MM.1S (cell line): ENCODE data around the gene NDUFAB1.

ENCODE experiments used
- DNase-seq: peaks from one replicate; pipeline ENCODE4 v3.0.0-alpha.2; 2015
- H2AFZ ChIP-seq: fragments of 300-600 bp; sonication (generic); 2 replicates; pipeline ENCODE4 v1.6.0; 2016; ENCODE audit warnings: antibody characterized with exemption, low read length
- H3F3A ChIP-seq: fragments of 300-600 bp; sonication (generic); 2 replicates; pipeline ENCODE4 v1.6.1; 2016; ENCODE audit warnings: mild to moderate bottlenecking, antibody characterized with exemption, low read length, moderate library complexity, mixed read lengths; ENCODE audit not compliant: insufficient read depth
- H3K27ac ChIP-seq: fragments of 300-600 bp; sonication (generic); 2 replicates; pipeline ENCODE4 v1.5.1; 2016; ENCODE audit warnings: mild to moderate bottlenecking, low read length
- H3K27me3 ChIP-seq: fragments of 300-600 bp; sonication (generic); replicated peaks from 2 replicates; pipeline ENCODE4 v1.6.0; 2016; ENCODE audit warnings: low read length; ENCODE audit not compliant: insufficient read depth
- H3K36me3 ChIP-seq: fragments of 300-600 bp; sonication (generic); replicated peaks from 2 replicates; pipeline ENCODE4 v1.6.1; 2016; ENCODE audit warnings: mild to moderate bottlenecking, low read length, mixed read lengths; ENCODE audit not compliant: insufficient read depth
- H3K4me1 ChIP-seq: fragments of 300-600 bp; sonication (generic); 2 replicates; pipeline ENCODE4 v1.6.1; 2016; ENCODE audit warnings: low read length, mixed read lengths
- H3K4me2 ChIP-seq: fragments of 300-600 bp; sonication (generic); 2 replicates; pipeline ENCODE4 v1.6.0; 2016; ENCODE audit warnings: low read depth, low read length
- H3K4me3 ChIP-seq: fragments of 300-600 bp; sonication (generic); 2 replicates; pipeline ENCODE4 v1.5.1; 2016; ENCODE audit warnings: low read length, mixed read lengths
- H3K79me2 ChIP-seq: fragments of 300-600 bp; sonication (generic); 2 replicates; pipeline ENCODE4 v1.6.1; 2016; ENCODE audit warnings: mixed run types, low read length, mixed read lengths
- H3K9ac ChIP-seq: fragments of 300-600 bp; sonication (generic); 2 replicates; pipeline ENCODE4 v1.6.1; 2016; ENCODE audit warnings: low read length, mixed read lengths
- H3K9me2 ChIP-seq: fragments of 300-600 bp; sonication (generic); replicated peaks from 2 replicates; pipeline ENCODE4 v1.6.1; 2016; ENCODE audit warnings: mild to moderate bottlenecking, low read length, mixed read lengths; ENCODE audit not compliant: insufficient read depth
- H3K9me3 ChIP-seq: fragments of 300-600 bp; sonication (generic); replicated peaks from 2 replicates; pipeline ENCODE4 v1.6.1; 2016; ENCODE audit warnings: mild to moderate bottlenecking, low read length, mixed read lengths; ENCODE audit not compliant: insufficient read depth
- H4K20me1 ChIP-seq: fragments of 300-600 bp; sonication (generic); 2 replicates; pipeline ENCODE4 v1.6.1; 2016; ENCODE audit warnings: mild to moderate bottlenecking, low read length, moderate library complexity, mixed read lengths; ENCODE audit not compliant: insufficient read depth
- EZH2 ChIP-seq: fragments of 300-600 bp; sonication (generic); optimal IDR thresholded peaks from 2 replicates; pipeline ENCODE3; 2017; ENCODE audit warnings: low read depth, mild to moderate bottlenecking, antibody characterized with exemption, low read length, mixed read lengths
- EZH2phosphoT487 ChIP-seq: fragments of 300-600 bp; sonication (generic); IDR thresholded peaks from 2 replicates; pipeline ENCODE4 v1.6.1; 2018; ENCODE audit warnings: antibody characterized with exemption, low read length
- TF ChIP-seq, protein P1 (sequence below): fragments of 300-600 bp; sonication (generic); IDR thresholded peaks from 2 replicates; pipeline ENCODE4 v1.5.1; 2016; ENCODE audit warnings: antibody characterized with exemption, low read length, mixed read lengths

The NDUFAB1 gene

DNA sequence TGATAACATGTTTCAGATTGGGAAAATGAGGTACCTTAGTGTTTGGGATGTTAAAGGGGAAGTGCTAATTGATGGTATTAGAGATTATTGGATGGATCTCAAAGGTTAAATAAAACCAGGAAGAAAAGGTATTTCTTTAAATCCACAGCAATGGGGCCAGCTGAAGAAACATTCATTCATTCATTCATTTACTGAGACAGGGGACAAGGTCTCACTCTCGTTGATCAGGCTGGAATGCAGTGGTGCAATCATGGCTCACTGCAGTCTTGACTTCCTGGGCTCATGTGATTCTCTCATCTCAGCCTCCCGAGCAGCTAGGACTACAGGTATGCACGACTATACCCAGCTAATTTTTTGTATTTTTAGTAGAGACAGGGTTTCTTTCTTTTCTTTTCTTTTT lies 58.7 kb downstream of the NDUFAB1 start:
- Histone ChIP-seq H3K79me2 (peaks cover 10% of the 10 kb centered on the region; the same call in 1 of the 2 replicates), H3K27me3 (no peaks in the 10 kb centered on the region), H3K4me2 (no peak overlapping the region), H3K9me2 (no peaks in the 10 kb centered on the region), H2AFZ (no peak overlapping the region), H3K36me3 (peaks cover 9% of the 10 kb centered on the region), H3F3A (no peaks in the 10 kb centered on the region), H3K4me1 (no peaks in the 10 kb centered on the region), H3K4me3 (no peak overlapping the region), H3K9ac (no peak overlapping the region), H3K9me3 (no peaks in the 10 kb centered on the region), H3K27ac (no peak overlapping the region), H4K20me1 (no peaks in the 10 kb centered on the region)
- DNase-seq: no peak
- no peak for TF ChIP-seq EZH2phosphoT487
- no peak for TF ChIP-seq EZH2
- TF ChIP-seq, protein P1, sequence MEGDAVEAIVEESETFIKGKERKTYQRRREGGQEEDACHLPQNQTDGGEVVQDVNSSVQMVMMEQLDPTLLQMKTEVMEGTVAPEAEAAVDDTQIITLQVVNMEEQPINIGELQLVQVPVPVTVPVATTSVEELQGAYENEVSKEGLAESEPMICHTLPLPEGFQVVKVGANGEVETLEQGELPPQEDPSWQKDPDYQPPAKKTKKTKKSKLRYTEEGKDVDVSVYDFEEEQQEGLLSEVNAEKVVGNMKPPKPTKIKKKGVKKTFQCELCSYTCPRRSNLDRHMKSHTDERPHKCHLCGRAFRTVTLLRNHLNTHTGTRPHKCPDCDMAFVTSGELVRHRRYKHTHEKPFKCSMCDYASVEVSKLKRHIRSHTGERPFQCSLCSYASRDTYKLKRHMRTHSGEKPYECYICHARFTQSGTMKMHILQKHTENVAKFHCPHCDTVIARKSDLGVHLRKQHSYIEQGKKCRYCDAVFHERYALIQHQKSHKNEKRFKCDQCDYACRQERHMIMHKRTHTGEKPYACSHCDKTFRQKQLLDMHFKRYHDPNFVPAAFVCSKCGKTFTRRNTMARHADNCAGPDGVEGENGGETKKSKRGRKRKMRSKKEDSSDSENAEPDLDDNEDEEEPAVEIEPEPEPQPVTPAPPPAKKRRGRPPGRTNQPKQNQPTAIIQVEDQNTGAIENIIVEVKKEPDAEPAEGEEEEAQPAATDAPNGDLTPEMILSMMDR: no peak

DNA sequence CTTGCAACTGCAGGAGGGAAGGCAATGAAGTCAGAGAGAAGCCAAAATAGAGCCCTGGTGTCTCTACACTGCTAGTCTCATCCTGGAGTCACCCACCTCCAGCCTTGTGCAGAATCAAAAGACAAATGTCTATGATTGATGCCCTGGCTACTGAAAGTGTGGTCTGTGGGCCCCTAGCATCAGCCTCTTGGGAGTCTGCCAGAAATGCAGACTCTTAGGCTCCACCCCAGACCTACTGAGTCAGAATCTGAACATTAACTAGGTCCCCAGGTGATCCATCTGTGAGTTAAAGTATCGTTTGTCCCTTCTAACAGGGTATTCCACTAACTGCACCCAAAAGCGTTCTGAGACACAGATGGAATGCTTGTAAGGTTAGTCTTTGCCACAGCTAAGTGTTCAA lies 60.2 kb downstream of the NDUFAB1 start:
- H3K27me3 ChIP-seq: no peaks in the 10 kb centered on the region
- H3K79me2 ChIP-seq: peaks cover 10% of the 10 kb centered on the region; the same call in 1 of the 2 replicates
- H3K4me3 ChIP-seq: no peak overlapping the region
- H3K36me3 ChIP-seq: peaks cover 9% of the 10 kb centered on the region; the same call in 1 of the 2 replicates
- no peak overlapping the region for H3K27ac ChIP-seq
- no peaks in the 10 kb centered on the region for H3F3A ChIP-seq
- no peaks in the 10 kb centered on the region for H4K20me1 ChIP-seq
- H3K4me2 ChIP-seq: no peak overlapping the region
- H2AFZ ChIP-seq: no peak overlapping the region
- H3K4me1 ChIP-seq: no peaks in the 10 kb centered on the region
- H3K9me3 ChIP-seq: no peaks in the 10 kb centered on the region
- TF ChIP-seq, protein P1: no peak
- no peak for TF ChIP-seq EZH2
- TF ChIP-seq EZH2phosphoT487: no peak
- H3K9me2 ChIP-seq: no peaks in the 10 kb centered on the region
- no peak for DNase-seq
- no peak overlapping the region for H3K9ac ChIP-seq

DNA sequence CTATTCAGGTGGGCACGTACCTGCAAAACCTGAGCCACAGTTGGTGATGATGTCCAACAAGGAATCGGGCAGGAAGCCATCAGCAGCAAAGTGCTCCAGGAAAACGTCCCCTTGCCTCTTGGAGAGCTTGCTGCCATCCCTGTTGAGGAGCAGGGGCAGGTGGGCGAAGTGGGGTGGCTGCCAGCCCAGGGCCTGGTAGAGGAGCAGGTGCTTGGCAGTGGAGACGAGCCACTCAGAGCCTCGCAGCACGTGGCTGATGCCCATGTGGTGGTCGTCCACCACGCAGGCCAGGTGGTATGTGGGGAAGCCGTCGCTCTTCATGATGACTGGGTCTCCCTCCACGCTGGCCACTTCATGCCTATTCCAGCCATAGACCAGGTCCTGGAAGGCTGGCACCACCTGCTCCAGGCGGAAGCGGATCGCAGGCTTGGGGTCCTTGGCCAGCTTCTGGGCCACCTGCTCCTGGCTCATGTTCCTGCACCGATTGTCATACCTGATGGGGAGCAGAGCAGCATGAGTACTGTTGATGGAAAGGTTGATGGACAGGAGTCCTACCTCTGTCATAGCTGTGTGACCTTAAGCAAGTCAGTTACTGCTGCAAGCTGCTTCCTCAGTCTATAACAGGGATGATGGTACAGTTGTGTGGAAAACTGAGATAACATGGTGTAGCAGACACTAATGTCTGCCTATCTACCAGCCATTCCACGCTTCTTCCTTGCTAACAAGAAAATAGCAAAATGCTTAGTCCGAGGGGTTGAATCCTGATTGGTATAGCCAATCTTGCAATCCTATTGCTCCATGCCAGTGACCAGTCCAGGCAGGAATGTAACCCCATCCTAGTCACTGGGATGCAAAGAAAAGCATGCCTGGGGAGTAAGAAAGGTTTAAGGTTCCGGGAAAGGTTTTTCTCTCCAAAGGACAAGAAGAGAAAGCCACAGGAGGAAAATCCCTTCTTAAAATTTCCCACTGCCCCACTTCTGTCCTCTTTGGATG lies 61.0 kb downstream of the NDUFAB1 start:
- Histone ChIP-seq H3K36me3 (peaks cover 9% of the 10 kb centered on the region; the same call in 1 of the 2 replicates), H3K4me3 (no peak overlapping the region), H3K79me2 (peaks cover 7% of the 10 kb centered on the region; the same call in 1 of the 2 replicates), H3K27ac (no peak overlapping the region), H3F3A (no peaks in the 10 kb centered on the region), H3K4me2 (no peak overlapping the region), H3K9me2 (no peaks in the 10 kb centered on the region), H3K9ac (no peak overlapping the region), H3K4me1 (no peaks in the 10 kb centered on the region), H4K20me1 (no peaks in the 10 kb centered on the region), H3K27me3 (no peaks in the 10 kb centered on the region), H2AFZ (no peak overlapping the region), H3K9me3 (no peaks in the 10 kb centered on the region)
- no peak for DNase-seq
- TF ChIP-seq EZH2 (no peak), EZH2phosphoT487 (no peak)
- TF ChIP-seq, protein P1: no peak
